ENCODE results near the gene RAN. TPM values are rescaled to one million over a fixed set of nuclear protein-coding genes. Genes with fewer than 3 reads are reported as not detected.

Gene RAN
- total RNA-seq, 1 experiment from 2014 or later: 1,968 TPM

DNA sequence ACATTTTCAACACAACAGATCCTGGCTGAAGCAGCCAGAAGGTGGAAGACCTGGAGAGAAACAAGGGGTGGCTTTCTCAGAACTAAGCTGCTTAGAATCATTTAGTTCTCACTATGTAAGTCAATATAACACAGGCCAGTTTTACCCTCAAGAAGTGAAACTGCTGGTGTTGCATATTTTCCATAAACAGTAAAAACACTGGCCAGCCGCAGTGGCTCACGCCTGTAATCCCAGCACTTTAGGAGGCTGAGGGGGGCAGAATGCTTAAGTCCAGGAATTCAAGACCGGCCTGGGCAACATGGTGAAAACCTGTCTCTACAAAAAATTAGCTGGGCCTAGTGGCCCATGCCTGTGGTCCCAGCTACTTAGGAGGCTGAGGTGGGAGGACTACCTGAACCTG is 44.4 kb upstream of the RAN start:
- H2BK20ac ChIP-seq (ENCODE audit: low read depth, low read length, poor library complexity, severe bottlenecking): no peak overlapping the region
- H3K23me2 ChIP-seq (ENCODE audit: insufficient read length, low read depth, low read length, poor library complexity, severe bottlenecking): no peaks in the 10 kb centered on the region
- peaks cover 5% of the 10 kb centered on the region; the same call in 1 of the 2 replicates for H3K79me2 ChIP-seq (ENCODE audit: insufficient read depth, low read length)
- H3K4me3 Mint-ChIP-seq: no peak overlapping the region
- no peaks in the 10 kb centered on the region for H3K27me3 ChIP-seq (ENCODE audit: insufficient read depth, low read length)
- peaks cover 11 to 29% (median 12%) of the 10 kb centered on the region in 3 experiments for H3K36me3 Mint-ChIP-seq (ENCODE audit: insufficient read depth in 1 of 3, low read depth in 3 of 3)
- H4K5ac ChIP-seq (ENCODE audit: insufficient read length, low read depth, low read length): no peak overlapping the region
- no peaks in the 10 kb centered on the region for H4K20me1 ChIP-seq (ENCODE audit: control insufficient read depth, insufficient read depth, insufficient read length)
- H3K14ac ChIP-seq (ENCODE audit: insufficient read depth, low read length): no peak overlapping the region
- no peak overlapping the region for H2AFZ ChIP-seq (ENCODE audit: low read length)
- H3T11ph ChIP-seq (ENCODE audit: low read length): no peak overlapping the region
- peaks cover 0 to 5% of the 10 kb centered on the region in 2 experiments; a peak in 1 of 5 replicates for H3K9me3 Mint-ChIP-seq
- WGBS (ENCODE audit: extremely low coverage, insufficient read length, low lambda C conversion rate): no CpG with 5 or more reads among the region's 3 CpGs
- H3K27me3 Mint-ChIP-seq (ENCODE audit: low read depth): no peaks in the 10 kb centered on the region
- H2AK5ac ChIP-seq (ENCODE audit: insufficient read length, low read length): no peak overlapping the region
- H3K27ac Mint-ChIP-seq: peak overlapping the region in 1 of 3 experiments; percentile 10; a peak in 1 of 7 replicates
- DNase-seq: peak; percentile 10
- H3K56ac ChIP-seq (ENCODE audit: insufficient read length, low read depth, low read length): no peak overlapping the region
- no peak overlapping the region for H3K9ac ChIP-seq (ENCODE audit: extremely low read depth, insufficient read length, low read length)
- no peaks in the 10 kb centered on the region for H3K9me3 ChIP-seq (ENCODE audit: control insufficient read depth, low read depth, low read length)
- no peak overlapping the region for H3K4ac ChIP-seq (ENCODE audit: low read depth, low read length)
- H3K4me1 ChIP-seq (ENCODE audit: insufficient read depth, low read length): peaks cover 6% of the 10 kb centered on the region; the same call in 1 of the 2 replicates
- no peak overlapping the region for H3K23ac ChIP-seq (ENCODE audit: insufficient read length, low read depth, low read length)
- H2BK12ac ChIP-seq (ENCODE audit: insufficient read length, low read depth, low read length): no peak overlapping the region
- no peak overlapping the region for H3K18ac ChIP-seq (ENCODE audit: insufficient read length, low read depth, low read length)
- H4K8ac ChIP-seq (replicated peaks; ENCODE audit: insufficient read length, low read depth, low read length): no peak overlapping the region
- no peak overlapping the region for H2BK120ac ChIP-seq (ENCODE audit: low read depth, low read length, poor library complexity, severe bottlenecking)
- H3K27ac ChIP-seq (ENCODE audit: insufficient read length, low read depth, low read length): no peak overlapping the region
- H3K4me2 ChIP-seq (ENCODE audit: insufficient read depth, insufficient read length, low read length): no peak overlapping the region
- H3K4me1 Mint-ChIP-seq: peaks cover 24 to 35% of the 10 kb centered on the region in 2 experiments
- no peak overlapping the region for H2BK15ac ChIP-seq (ENCODE audit: low read depth, low read length)
- no peak for TF ChIP-seq CTCF (conservative IDR thresholded peaks at IDR 0.05)
- H4K91ac ChIP-seq (ENCODE audit: insufficient read length, low read depth, low read length): no peak overlapping the region
- H2BK5ac ChIP-seq (ENCODE audit: insufficient read length, low read length): no peak overlapping the region
- peaks cover 3% of the 10 kb centered on the region for H3K79me1 ChIP-seq (ENCODE audit: insufficient read depth, low read depth, low read length, poor library complexity, severe bottlenecking)
